ENCODE measurements around the gene MAP7. TPM values are rescaled to one million over a fixed set of nuclear protein-coding genes. Genes with fewer than 3 reads are reported as not detected.

The MAP7 gene
- polyA plus RNA-seq, 1 donor from 2014 or later: 5.1 TPM

GRCh38 chr6:136359851-136360250 lies 190.4 kb downstream of the MAP7 start:
- H3K27ac ChIP-seq (ENCODE audit: low read length): no peak overlapping the region
- no peak for TF ChIP-seq SMC3 (conservative IDR thresholded peaks at IDR 0.05; ENCODE audit: poor library complexity)
- TF ChIP-seq, protein P1, sequence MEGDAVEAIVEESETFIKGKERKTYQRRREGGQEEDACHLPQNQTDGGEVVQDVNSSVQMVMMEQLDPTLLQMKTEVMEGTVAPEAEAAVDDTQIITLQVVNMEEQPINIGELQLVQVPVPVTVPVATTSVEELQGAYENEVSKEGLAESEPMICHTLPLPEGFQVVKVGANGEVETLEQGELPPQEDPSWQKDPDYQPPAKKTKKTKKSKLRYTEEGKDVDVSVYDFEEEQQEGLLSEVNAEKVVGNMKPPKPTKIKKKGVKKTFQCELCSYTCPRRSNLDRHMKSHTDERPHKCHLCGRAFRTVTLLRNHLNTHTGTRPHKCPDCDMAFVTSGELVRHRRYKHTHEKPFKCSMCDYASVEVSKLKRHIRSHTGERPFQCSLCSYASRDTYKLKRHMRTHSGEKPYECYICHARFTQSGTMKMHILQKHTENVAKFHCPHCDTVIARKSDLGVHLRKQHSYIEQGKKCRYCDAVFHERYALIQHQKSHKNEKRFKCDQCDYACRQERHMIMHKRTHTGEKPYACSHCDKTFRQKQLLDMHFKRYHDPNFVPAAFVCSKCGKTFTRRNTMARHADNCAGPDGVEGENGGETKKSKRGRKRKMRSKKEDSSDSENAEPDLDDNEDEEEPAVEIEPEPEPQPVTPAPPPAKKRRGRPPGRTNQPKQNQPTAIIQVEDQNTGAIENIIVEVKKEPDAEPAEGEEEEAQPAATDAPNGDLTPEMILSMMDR (IDR thresholded peaks at IDR 0.05; ENCODE audit: poor library complexity, severe bottlenecking): no peak
- TF ChIP-seq, protein P2, sequence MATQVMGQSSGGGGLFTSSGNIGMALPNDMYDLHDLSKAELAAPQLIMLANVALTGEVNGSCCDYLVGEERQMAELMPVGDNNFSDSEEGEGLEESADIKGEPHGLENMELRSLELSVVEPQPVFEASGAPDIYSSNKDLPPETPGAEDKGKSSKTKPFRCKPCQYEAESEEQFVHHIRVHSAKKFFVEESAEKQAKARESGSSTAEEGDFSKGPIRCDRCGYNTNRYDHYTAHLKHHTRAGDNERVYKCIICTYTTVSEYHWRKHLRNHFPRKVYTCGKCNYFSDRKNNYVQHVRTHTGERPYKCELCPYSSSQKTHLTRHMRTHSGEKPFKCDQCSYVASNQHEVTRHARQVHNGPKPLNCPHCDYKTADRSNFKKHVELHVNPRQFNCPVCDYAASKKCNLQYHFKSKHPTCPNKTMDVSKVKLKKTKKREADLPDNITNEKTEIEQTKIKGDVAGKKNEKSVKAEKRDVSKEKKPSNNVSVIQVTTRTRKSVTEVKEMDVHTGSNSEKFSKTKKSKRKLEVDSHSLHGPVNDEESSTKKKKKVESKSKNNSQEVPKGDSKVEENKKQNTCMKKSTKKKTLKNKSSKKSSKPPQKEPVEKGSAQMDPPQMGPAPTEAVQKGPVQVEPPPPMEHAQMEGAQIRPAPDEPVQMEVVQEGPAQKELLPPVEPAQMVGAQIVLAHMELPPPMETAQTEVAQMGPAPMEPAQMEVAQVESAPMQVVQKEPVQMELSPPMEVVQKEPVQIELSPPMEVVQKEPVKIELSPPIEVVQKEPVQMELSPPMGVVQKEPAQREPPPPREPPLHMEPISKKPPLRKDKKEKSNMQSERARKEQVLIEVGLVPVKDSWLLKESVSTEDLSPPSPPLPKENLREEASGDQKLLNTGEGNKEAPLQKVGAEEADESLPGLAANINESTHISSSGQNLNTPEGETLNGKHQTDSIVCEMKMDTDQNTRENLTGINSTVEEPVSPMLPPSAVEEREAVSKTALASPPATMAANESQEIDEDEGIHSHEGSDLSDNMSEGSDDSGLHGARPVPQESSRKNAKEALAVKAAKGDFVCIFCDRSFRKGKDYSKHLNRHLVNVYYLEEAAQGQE (IDR thresholded peaks at IDR 0.05; ENCODE audit: borderline replicate concordance): no peak
- TF ChIP-seq POLR2AphosphoS5 (IDR thresholded peaks at IDR 0.05): no peak
- TF ChIP-seq MXI1 (conservative IDR thresholded peaks at IDR 0.05; ENCODE audit: poor library complexity, severe bottlenecking): no peak
- TF ChIP-seq EP300 (conservative IDR thresholded peaks at IDR 0.05; ENCODE audit: poor library complexity, severe bottlenecking): no peak
- TF ChIP-seq TAF1 (IDR thresholded peaks at IDR 0.05; ENCODE audit: low read depth): no peak
- TF ChIP-seq RAD21 (conservative IDR thresholded peaks at IDR 0.05): no peak
- H3K36me3 ChIP-seq (ENCODE audit: insufficient read depth, low read length): no peaks in the 10 kb centered on the region

DNA sequence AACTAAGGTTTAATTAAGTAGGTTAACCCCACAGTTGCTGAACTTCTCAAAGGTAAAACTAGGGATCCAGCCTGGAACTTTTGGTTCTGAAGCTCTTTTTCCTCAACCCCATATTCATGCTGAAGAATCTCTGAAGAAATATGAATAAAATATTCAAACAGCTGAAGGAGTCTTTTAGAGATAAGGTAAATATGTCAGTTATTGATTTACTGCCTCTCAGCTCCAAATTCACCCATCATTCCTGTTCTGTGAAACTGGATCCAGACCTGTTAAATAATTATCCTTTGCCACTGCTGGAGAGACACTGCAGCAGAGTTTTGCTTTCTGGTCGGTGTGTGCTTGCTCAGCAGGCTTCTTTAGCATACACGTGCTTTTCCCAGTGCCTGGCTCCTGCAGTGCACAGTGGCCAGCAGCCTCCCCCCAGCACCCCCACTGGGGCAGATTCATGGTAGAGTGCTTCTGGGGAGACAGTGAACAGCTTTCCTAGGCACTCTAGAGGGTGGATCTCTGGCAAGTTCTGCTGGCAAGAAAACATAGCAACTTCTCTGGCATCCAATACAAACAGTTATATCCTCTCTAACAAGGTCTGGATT lies 198.6 kb downstream of the MAP7 start:
- Histone ChIP-seq H3K27ac (ENCODE audit: low read length) (peak overlapping the region; percentile 70), H3K9me3 (ENCODE audit: low read length) (no peaks in the 10 kb centered on the region), H3K36me3 (ENCODE audit: insufficient read depth, low read length) (no peaks in the 10 kb centered on the region), H2AFZ (ENCODE audit: low read depth, low read length) (no peak overlapping the region), H3K4me2 (ENCODE audit: low read length) (peak overlapping the region; percentile 45), H4K20me1 (ENCODE audit: insufficient read depth) (no peaks in the 10 kb centered on the region), H3K27me3 (ENCODE audit: insufficient read depth, low read depth, low read length) (no peaks in the 10 kb centered on the region), H3K79me2 (replicated peaks; ENCODE audit: insufficient read depth, low read length) (no peaks in the 10 kb centered on the region), H3F3A (ENCODE audit: insufficient read depth, low read length, poor library complexity, severe bottlenecking) (no peaks in the 10 kb centered on the region), H3K4me3 (ENCODE audit: low read length) (peak overlapping the region; percentile 40), H3K9me2 (ENCODE audit: insufficient read depth, low read length) (no peaks in the 10 kb centered on the region), H3K9ac (ENCODE audit: low read length) (peak overlapping the region; percentile 28)
- TF ChIP-seq MXI1 (conservative IDR thresholded peaks at IDR 0.05; ENCODE audit: poor library complexity, severe bottlenecking): no peak
- no peak for TF ChIP-seq EZH2 (IDR thresholded peaks at IDR 0.05; ENCODE audit: borderline replicate concordance, insufficient read depth, low read length, poor library complexity, severe bottlenecking)
- no peak for TF ChIP-seq EP300 (conservative IDR thresholded peaks at IDR 0.05; ENCODE audit: poor library complexity, severe bottlenecking)
- TF ChIP-seq SMC3 (conservative IDR thresholded peaks at IDR 0.05; ENCODE audit: poor library complexity): no peak
- TF ChIP-seq RAD21 (conservative IDR thresholded peaks at IDR 0.05): no peak
- TF ChIP-seq TAF1 (IDR thresholded peaks at IDR 0.05; ENCODE audit: low read depth): no peak
- no peak for TF ChIP-seq POLR2AphosphoS5 (IDR thresholded peaks at IDR 0.05)
- TF ChIP-seq, protein P1 (IDR thresholded peaks at IDR 0.05; ENCODE audit: poor library complexity, severe bottlenecking): no peak

More at GRCh38 chr6:136359851-136360250, 190.4 kb downstream of the MAP7 start:
- Histone ChIP-seq H3K4me3 (ENCODE audit: low read length) (no peak overlapping the region), H3K27me3 (ENCODE audit: insufficient read depth, low read depth, low read length) (no peaks in the 10 kb centered on the region), H3F3A (ENCODE audit: insufficient read depth, low read length, poor library complexity, severe bottlenecking) (no peaks in the 10 kb centered on the region), H4K20me1 (ENCODE audit: insufficient read depth) (no peaks in the 10 kb centered on the region), H3K79me2 (replicated peaks; ENCODE audit: insufficient read depth, low read length) (no peaks in the 10 kb centered on the region), H3K9me2 (ENCODE audit: insufficient read depth, low read length) (no peaks in the 10 kb centered on the region), H3K9me3 (ENCODE audit: low read length) (no peaks in the 10 kb centered on the region), H3K9ac (ENCODE audit: low read length) (no peak overlapping the region), H2AFZ (ENCODE audit: low read depth, low read length) (no peak overlapping the region), H3K4me2 (ENCODE audit: low read length) (no peak overlapping the region)

Measured in neural cell (in vitro differentiated cells).